Measurements from ENCODE around the gene SLC30A10.

Gene SLC30A10

DNA sequence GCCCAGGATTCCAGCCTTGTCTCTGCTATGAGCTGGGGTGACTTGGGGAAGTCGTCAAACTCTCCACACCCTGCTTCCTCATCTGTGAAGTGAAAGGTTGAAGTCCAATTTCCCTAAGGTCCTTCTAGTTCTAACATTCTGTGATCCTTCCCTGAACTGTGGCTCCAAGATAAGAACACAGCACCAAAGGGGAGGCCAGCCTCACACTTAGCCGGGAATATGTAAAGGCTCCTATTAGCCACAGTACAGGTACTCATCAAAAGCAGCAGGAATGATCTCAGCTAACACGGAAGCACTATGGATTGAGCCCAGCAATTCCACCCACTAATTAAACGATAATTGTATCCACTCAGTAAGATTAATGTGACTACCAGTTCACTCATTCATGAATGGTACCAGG lies 4.0 kb downstream of the SLC30A10 start:
- Histone ChIP-seq H3K27ac (no peak overlapping the region), H3K36me3 (replicated peaks) (no peaks in the 10 kb centered on the region), H3K4me3 (ENCODE audit: low read depth, low read length) (no peak overlapping the region), H3K27me3 (replicated peaks) (peaks cover 3% of the 10 kb centered on the region)
- in situ Hi-C loops (cut with HindIII; ENCODE audit: low pct_ligation_motif_present, low sequenced_read_pairs), result no loop called here
- no peak for DNase-seq
- TF ChIP-seq, protein P1, sequence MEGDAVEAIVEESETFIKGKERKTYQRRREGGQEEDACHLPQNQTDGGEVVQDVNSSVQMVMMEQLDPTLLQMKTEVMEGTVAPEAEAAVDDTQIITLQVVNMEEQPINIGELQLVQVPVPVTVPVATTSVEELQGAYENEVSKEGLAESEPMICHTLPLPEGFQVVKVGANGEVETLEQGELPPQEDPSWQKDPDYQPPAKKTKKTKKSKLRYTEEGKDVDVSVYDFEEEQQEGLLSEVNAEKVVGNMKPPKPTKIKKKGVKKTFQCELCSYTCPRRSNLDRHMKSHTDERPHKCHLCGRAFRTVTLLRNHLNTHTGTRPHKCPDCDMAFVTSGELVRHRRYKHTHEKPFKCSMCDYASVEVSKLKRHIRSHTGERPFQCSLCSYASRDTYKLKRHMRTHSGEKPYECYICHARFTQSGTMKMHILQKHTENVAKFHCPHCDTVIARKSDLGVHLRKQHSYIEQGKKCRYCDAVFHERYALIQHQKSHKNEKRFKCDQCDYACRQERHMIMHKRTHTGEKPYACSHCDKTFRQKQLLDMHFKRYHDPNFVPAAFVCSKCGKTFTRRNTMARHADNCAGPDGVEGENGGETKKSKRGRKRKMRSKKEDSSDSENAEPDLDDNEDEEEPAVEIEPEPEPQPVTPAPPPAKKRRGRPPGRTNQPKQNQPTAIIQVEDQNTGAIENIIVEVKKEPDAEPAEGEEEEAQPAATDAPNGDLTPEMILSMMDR (IDR thresholded peaks at IDR 0.05; ENCODE audit: low read depth, low read length, missing control alignments), result no peak

DNA sequence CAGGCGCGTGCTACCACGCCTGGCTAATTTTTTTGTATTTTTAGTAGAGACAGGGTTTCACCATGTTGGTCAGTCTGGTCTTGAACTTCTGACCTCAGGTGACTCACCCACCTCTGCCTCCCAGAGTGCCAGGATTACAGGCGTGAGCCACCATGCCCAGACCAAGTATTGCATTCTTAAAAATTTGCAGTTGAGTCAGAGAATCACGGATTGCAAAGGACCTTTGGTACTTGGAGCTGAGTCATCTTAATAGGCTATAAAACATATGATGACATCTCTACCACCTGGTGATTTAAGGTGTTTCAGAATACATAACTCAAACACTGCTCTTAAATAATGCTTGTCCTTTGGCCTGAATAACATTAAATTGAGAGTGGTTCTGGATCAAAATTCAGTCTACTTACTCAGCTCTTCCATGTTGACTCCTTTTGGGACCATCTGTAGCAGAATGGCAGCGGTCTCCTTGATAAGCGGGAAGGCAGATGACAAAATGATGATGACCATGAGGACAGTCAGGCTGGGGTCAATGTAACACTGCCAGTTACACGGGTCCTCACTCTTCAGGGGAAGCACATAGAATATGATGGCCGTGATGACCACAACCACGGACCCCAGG lies 10.4 kb downstream of the SLC30A10 start:
- no peak overlapping the region for H3K4me3 ChIP-seq (ENCODE audit: low read depth, low read length)
- TF ChIP-seq, protein P1 (IDR thresholded peaks at IDR 0.05; ENCODE audit: low read depth, low read length, missing control alignments), result no peak
- DNase-seq, result peak; percentile 23
- no peaks in the 10 kb centered on the region for H3K27me3 ChIP-seq (replicated peaks)
- in situ Hi-C loops (cut with HindIII; ENCODE audit: low pct_ligation_motif_present, low sequenced_read_pairs), result no loop called here
- H3K36me3 ChIP-seq (replicated peaks), result no peaks in the 10 kb centered on the region
- H3K27ac ChIP-seq, result no peak overlapping the region

DNA sequence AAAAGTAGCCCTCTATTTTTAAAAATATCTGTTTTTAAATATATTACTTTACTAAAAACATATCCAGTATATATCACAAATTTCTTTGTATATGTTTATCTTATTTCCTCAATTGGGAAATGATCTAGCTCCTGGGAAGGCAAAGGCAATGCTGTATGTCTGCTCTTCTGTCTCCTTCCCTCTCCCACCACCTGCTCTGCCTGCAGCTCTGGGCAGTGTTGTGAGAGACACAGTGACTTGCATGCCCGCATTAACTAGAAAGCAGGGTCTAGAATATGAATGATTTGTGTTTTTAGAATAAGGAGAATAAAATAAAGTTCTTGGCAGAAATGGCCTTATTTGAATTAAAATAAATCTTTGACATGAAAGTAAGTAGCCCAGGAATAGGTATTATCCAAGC lies 11.1 kb downstream of the SLC30A10 start:
- no peak overlapping the region for H3K4me3 ChIP-seq (ENCODE audit: low read depth, low read length)
- TF ChIP-seq, protein P1 (IDR thresholded peaks at IDR 0.05; ENCODE audit: low read depth, low read length, missing control alignments), result no peak
- DNase-seq, result no peak
- H3K36me3 ChIP-seq (replicated peaks), result no peaks in the 10 kb centered on the region
- no peaks in the 10 kb centered on the region for H3K27me3 ChIP-seq (replicated peaks)
- in situ Hi-C loops (cut with HindIII; ENCODE audit: low pct_ligation_motif_present, low sequenced_read_pairs), result no loop called here
- H3K27ac ChIP-seq, result no peak overlapping the region

DNA sequence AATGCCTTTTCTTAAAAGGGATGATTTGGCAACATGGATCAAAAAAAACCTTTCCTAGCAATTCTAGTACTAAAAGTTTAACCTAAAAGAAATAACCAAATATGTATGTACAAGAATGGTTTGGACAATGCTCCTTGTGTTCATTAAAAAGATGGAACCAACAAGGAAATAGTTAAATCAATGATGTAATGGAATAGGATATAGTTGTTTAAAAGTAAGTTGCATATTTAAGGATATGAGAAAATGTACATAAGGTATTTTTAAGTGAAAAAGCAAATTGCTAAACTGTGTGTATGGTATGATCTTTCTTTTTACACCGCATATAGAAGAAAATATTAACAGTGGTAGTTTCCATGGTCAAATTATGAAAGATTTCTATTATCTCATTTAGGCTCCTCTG lies 12.1 kb downstream of the SLC30A10 start:
- Histone ChIP-seq H3K27me3 (replicated peaks) (no peaks in the 10 kb centered on the region), H3K27ac (no peak overlapping the region), H3K4me3 (ENCODE audit: low read depth, low read length) (no peak overlapping the region), H3K36me3 (replicated peaks) (no peaks in the 10 kb centered on the region)
- TF ChIP-seq, protein P1 (IDR thresholded peaks at IDR 0.05; ENCODE audit: low read depth, low read length, missing control alignments), result no peak
- no peak for DNase-seq
- in situ Hi-C loops (cut with HindIII; ENCODE audit: low pct_ligation_motif_present, low sequenced_read_pairs), result no loop called here

DNA sequence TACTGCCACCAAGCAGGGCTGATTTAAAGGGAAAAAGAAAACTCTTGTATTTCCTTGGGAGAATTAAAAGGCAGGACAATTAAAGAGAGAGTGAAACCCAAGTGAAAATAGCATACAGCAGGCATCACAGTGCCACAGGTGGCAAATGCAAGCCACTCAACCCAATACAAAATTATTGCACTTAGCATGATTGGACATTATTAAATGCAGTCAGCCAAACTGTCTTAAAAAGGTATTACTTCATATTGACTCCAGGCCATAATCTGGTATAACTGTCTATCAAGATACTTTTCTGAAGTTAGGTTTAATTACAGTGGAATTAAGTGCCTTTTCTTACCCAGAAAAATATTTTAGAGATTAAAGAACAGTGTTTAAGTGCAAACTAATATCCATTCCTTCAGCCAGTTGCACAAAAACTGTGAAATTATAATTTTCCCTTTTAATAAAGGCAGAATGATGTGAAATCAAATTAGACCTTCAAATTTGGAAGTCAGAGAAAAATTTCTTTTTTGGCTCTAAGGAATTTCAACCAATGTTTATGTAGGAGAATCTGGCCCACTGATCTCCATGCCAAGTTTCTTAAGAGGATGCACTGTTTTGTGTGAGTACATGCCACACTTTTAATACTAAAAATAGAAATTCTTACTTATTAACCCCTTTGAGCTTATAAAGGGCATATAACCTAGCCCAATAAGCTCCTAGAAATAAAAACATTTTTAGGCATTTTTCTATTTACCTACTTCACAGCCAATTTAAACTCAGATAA lies 15.2 kb downstream of the SLC30A10 start:
- no peak for DNase-seq
- in situ Hi-C loops (cut with HindIII; ENCODE audit: low pct_ligation_motif_present, low sequenced_read_pairs), result no loop called here
- Histone ChIP-seq H3K27ac (no peak overlapping the region), H3K4me3 (ENCODE audit: low read depth, low read length) (no peak overlapping the region), H3K36me3 (replicated peaks) (no peaks in the 10 kb centered on the region), H3K27me3 (replicated peaks) (no peaks in the 10 kb centered on the region)
- TF ChIP-seq, protein P1 (IDR thresholded peaks at IDR 0.05; ENCODE audit: low read depth, low read length, missing control alignments), result no peak
